ENCODE measurements around the gene THSD4.

DNA sequence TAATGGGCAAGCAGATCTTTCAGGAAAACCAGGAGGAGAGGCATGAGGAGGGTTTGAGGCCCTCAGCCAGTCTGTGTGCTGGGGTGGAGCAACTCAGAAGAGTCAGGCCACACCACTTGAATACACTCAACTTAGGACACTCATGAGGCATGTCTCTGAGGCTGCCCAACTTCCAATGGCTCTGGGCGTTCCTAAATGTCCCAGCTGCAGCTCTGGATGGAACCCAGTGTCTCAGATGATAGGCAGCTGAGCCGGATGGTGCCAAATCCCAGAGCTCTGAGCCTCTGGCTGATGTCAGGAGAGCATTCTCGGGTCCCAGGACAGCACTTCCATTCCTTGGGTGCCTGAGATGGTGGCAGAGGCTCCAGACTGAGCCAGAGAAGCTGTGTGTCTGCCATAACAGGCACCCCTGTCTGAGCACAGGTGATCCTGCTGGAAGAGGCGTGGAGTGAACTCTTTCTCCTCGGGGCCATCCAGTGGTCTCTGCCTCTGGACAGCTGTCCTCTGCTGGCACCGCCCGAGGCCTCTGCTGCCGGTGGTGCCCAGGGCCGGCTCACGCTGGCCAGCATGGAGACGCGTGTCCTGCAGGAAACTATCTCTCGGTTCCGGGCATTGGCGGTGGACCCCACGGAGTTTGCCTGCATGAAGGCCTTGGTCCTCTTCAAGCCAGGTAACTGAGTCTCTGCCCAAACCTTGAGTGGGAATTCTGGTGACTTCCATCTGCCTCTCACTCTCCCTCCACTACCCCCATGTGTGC is 697.9 kb downstream of the THSD4 start:
- TF ChIP-seq, protein P1, sequence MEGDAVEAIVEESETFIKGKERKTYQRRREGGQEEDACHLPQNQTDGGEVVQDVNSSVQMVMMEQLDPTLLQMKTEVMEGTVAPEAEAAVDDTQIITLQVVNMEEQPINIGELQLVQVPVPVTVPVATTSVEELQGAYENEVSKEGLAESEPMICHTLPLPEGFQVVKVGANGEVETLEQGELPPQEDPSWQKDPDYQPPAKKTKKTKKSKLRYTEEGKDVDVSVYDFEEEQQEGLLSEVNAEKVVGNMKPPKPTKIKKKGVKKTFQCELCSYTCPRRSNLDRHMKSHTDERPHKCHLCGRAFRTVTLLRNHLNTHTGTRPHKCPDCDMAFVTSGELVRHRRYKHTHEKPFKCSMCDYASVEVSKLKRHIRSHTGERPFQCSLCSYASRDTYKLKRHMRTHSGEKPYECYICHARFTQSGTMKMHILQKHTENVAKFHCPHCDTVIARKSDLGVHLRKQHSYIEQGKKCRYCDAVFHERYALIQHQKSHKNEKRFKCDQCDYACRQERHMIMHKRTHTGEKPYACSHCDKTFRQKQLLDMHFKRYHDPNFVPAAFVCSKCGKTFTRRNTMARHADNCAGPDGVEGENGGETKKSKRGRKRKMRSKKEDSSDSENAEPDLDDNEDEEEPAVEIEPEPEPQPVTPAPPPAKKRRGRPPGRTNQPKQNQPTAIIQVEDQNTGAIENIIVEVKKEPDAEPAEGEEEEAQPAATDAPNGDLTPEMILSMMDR (optimal IDR thresholded peaks at IDR 0.05 in 1 of 3, IDR thresholded peaks at IDR 0.05 in 1 of 3, conservative IDR thresholded peaks at IDR 0.05 in 1 of 3; ENCODE audit: extremely low read depth in 1 of 3, insufficient read depth in 2 of 3, low read length in 3 of 3) = no peak
- no peak for TF ChIP-seq EZH2 (IDR thresholded peaks at IDR 0.05; ENCODE audit: low read length)
